Karpas-422 (cell line): ENCODE measurements around the gene AGA. TPM values are rescaled to one million over a fixed set of nuclear protein-coding genes. Genes with fewer than 3 reads are reported as not detected.

Source experiments
- DNase-seq: peaks from one replicate; pipeline ENCODE4 v3.0.0-alpha.2; 2015
- H2AFZ ChIP-seq: fragments of 200-600 bp; sonication (generic); 2 replicates; pipeline ENCODE4 v1.6.1; 2014; ENCODE audit warnings: antibody characterized with exemption, low read length, mixed read lengths
- H3K27ac ChIP-seq: fragments of 200-600 bp; sonication (generic); 2 replicates; pipeline ENCODE4 v1.5.1; 2014; ENCODE audit warnings: mild to moderate bottlenecking, low read length, moderate library complexity
- H3K27me3 ChIP-seq: fragments of 200-600 bp; sonication (generic); 2 replicates; pipeline ENCODE4 v1.6.1; 2014; ENCODE audit warnings: low read length, mixed read lengths
- H3K36me3 ChIP-seq: fragments of 200-600 bp; sonication (generic); 2 replicates; pipeline ENCODE4 v1.6.1; 2014; ENCODE audit warnings: low read length, mixed read lengths; ENCODE audit not compliant: insufficient read depth
- H3K4me1 ChIP-seq: fragments of 200-600 bp; sonication (generic); 2 replicates; pipeline ENCODE4 v1.6.1; 2014; ENCODE audit warnings: mild to moderate bottlenecking, low read length, mixed read lengths
- H3K4me2 ChIP-seq: fragments of 200-600 bp; sonication (generic); 2 replicates; pipeline ENCODE4 v1.6.1; 2014; ENCODE audit warnings: low read length, low read depth, mild to moderate bottlenecking; ENCODE audit not compliant: poor library complexity, severe bottlenecking
- H3K4me3 ChIP-seq: fragments of 200-600 bp; sonication (generic); 2 replicates; pipeline ENCODE4 v1.5.1; 2014; ENCODE audit warnings: mild to moderate bottlenecking, antibody characterized with exemption, low read length, mixed read lengths
- H3K79me2 ChIP-seq: fragments of 200-600 bp; sonication (generic); 2 replicates; pipeline ENCODE4 v1.6.1; 2014; ENCODE audit warnings: mild to moderate bottlenecking, low read length, mixed read lengths
- H3K9ac ChIP-seq: fragments of 200-600 bp; sonication (generic); 2 replicates; pipeline ENCODE4 v1.6.0; 2014; ENCODE audit warnings: low read length
- H3K9me2 ChIP-seq: fragments of 200-600 bp; sonication (generic), shearing (Covaris generic); replicated peaks from 2 replicates; pipeline ENCODE4 v1.6.0; 2014; ENCODE audit warnings: mild to moderate bottlenecking, low read length, moderate library complexity; ENCODE audit not compliant: insufficient read depth
- H3K9me3 ChIP-seq: fragments of 300-700, 200-600 bp; sonication (generic); 2 replicates; pipeline ENCODE4 v1.6.1; 2014; ENCODE audit warnings: low read length, mixed read lengths
- H4K20me1 ChIP-seq: fragments of 200-600 bp; sonication (generic); 2 replicates; pipeline ENCODE4 v1.6.1; 2014; ENCODE audit warnings: mild to moderate bottlenecking, antibody characterized with exemption, low read length, low read depth; ENCODE audit not compliant: insufficient read depth
- total RNA-seq: library from RNA; depleted of rRNA; stranded (reverse); fragments of >200 nt; shearing (Covaris generic); gene quantifications from 2 replicates; pipeline ENCODE4 v1.2.3, GENCODE V29; 2014; ENCODE audit warnings: low replicate concordance; rRNA removed

Gene AGA
- 13.3 and 21.1 TPM in 2 replicates for total RNA-seq

GRCh38 chr4:177441803-177442622, at the start of gene AGA:
AGA (minus strand) TSS chr4:177442437; CDS start chr4:177442375, 62 bp downstream.
- H3K27ac ChIP-seq: peak within 1 kb of the TSS; percentile 79
- peak within 1 kb of the TSS; percentile 80 for H3K4me3 ChIP-seq
- H3K36me3 ChIP-seq: no peaks in the 10 kb centered on the region
- H3K79me2 ChIP-seq: no peaks in the 10 kb centered on the region
- no peaks in the 10 kb centered on the region for H3K27me3 ChIP-seq
- peak; percentile 93 for DNase-seq
- H3K9me2 ChIP-seq: no peaks in the 10 kb centered on the region
- H4K20me1 ChIP-seq: no peaks in the 10 kb centered on the region
- peak within 1 kb of the TSS; percentile 82 for H3K9ac ChIP-seq
- peak within 1 kb of the TSS; percentile 85 for H3K4me2 ChIP-seq
- H3K9me3 ChIP-seq: no peaks in the 10 kb centered on the region
- peaks cover 17% of the 10 kb centered on the region for H3K4me1 ChIP-seq
- peak within 1 kb of the TSS; percentile 91 for H2AFZ ChIP-seq

GRCh38 chr4:177492022-177492421, 49.8 kb upstream of the AGA start:
- DNase-seq: no peak
- Histone ChIP-seq H2AFZ (no peak overlapping the region), H3K4me3 (no peak overlapping the region), H3K9me3 (no peaks in the 10 kb centered on the region), H3K79me2 (no peaks in the 10 kb centered on the region), H3K9ac (no peak overlapping the region), H3K9me2 (no peaks in the 10 kb centered on the region), H3K4me2 (no peak overlapping the region), H3K36me3 (no peaks in the 10 kb centered on the region), H3K4me1 (no peaks in the 10 kb centered on the region), H4K20me1 (no peaks in the 10 kb centered on the region), H3K27me3 (no peaks in the 10 kb centered on the region), H3K27ac (no peak overlapping the region)

- H3K79me2 ChIP-seq: no peaks in the 10 kb centered on the region
- no peaks in the 10 kb centered on the region for H3K27me3 ChIP-seq
- no peak overlapping the region for H3K27ac ChIP-seq
- no peak for DNase-seq
- no peaks in the 10 kb centered on the region for H3K9me2 ChIP-seq
- H3K9ac ChIP-seq: no peak overlapping the region
- H2AFZ ChIP-seq: no peak overlapping the region
- no peak overlapping the region for H3K4me3 ChIP-seq
- H3K36me3 ChIP-seq: no peaks in the 10 kb centered on the region
- no peaks in the 10 kb centered on the region for H4K20me1 ChIP-seq
- H3K9me3 ChIP-seq: no peaks in the 10 kb centered on the region
- H3K4me2 ChIP-seq: no peak overlapping the region
- no peaks in the 10 kb centered on the region for H3K4me1 ChIP-seq
Measured at GRCh38 chr4:177490769-177491168, 48.5 kb upstream of the AGA start.

GRCh38 chr4:177489471-177490246, 47.4 kb upstream of the AGA start:
- Histone ChIP-seq H3K9ac (no peak overlapping the region), H3K27me3 (no peaks in the 10 kb centered on the region), H3K9me2 (no peaks in the 10 kb centered on the region), H3K4me2 (no peak overlapping the region), H3K36me3 (no peaks in the 10 kb centered on the region), H3K9me3 (no peaks in the 10 kb centered on the region), H3K27ac (no peak overlapping the region), H3K4me3 (no peak overlapping the region), H2AFZ (no peak overlapping the region), H3K4me1 (no peaks in the 10 kb centered on the region), H3K79me2 (no peaks in the 10 kb centered on the region), H4K20me1 (no peaks in the 10 kb centered on the region)
- DNase-seq: no peak

GRCh38 chr4:177487977-177488376, 45.7 kb upstream of the AGA start:
- Histone ChIP-seq H3K4me3 (no peak overlapping the region), H4K20me1 (no peaks in the 10 kb centered on the region), H3K36me3 (no peaks in the 10 kb centered on the region), H3K27me3 (no peaks in the 10 kb centered on the region), H3K9me2 (no peaks in the 10 kb centered on the region), H3K9me3 (no peaks in the 10 kb centered on the region), H3K9ac (no peak overlapping the region), H3K4me2 (no peak overlapping the region), H2AFZ (no peak overlapping the region), H3K79me2 (no peaks in the 10 kb centered on the region), H3K4me1 (no peaks in the 10 kb centered on the region), H3K27ac (no peak overlapping the region)
- DNase-seq: no peak

GRCh38 chr4:177485528-177485927, 43.3 kb upstream of the AGA start:
- Histone ChIP-seq H3K9me3 (no peaks in the 10 kb centered on the region), H3K36me3 (no peaks in the 10 kb centered on the region), H3K27ac (no peak overlapping the region), H4K20me1 (no peaks in the 10 kb centered on the region), H3K4me2 (no peak overlapping the region), H3K4me1 (no peaks in the 10 kb centered on the region), H3K4me3 (no peak overlapping the region), H2AFZ (no peak overlapping the region), H3K9me2 (no peaks in the 10 kb centered on the region), H3K79me2 (no peaks in the 10 kb centered on the region), H3K9ac (no peak overlapping the region), H3K27me3 (no peaks in the 10 kb centered on the region)
- no peak for DNase-seq

- Histone ChIP-seq H3K27ac (no peak overlapping the region), H3K9me2 (no peaks in the 10 kb centered on the region), H3K4me2 (no peak overlapping the region), H2AFZ (no peak overlapping the region), H3K4me1 (no peaks in the 10 kb centered on the region), H4K20me1 (no peaks in the 10 kb centered on the region), H3K36me3 (no peaks in the 10 kb centered on the region), H3K27me3 (no peaks in the 10 kb centered on the region), H3K79me2 (no peaks in the 10 kb centered on the region), H3K4me3 (no peak overlapping the region), H3K9me3 (no peaks in the 10 kb centered on the region), H3K9ac (no peak overlapping the region)
- no peak for DNase-seq
Measured at GRCh38 chr4:177484613-177485021, 42.4 kb upstream of the AGA start.

- Histone ChIP-seq H4K20me1 (no peaks in the 10 kb centered on the region), H3K27me3 (no peaks in the 10 kb centered on the region), H3K9me3 (no peaks in the 10 kb centered on the region), H3K79me2 (no peaks in the 10 kb centered on the region), H3K4me3 (no peak overlapping the region), H3K27ac (no peak overlapping the region), H3K9ac (no peak overlapping the region), H3K4me1 (no peaks in the 10 kb centered on the region), H3K36me3 (no peaks in the 10 kb centered on the region), H3K4me2 (no peak overlapping the region), H2AFZ (no peak overlapping the region), H3K9me2 (no peaks in the 10 kb centered on the region)
- no peak for DNase-seq
Measured at GRCh38 chr4:177483760-177484159, 41.5 kb upstream of the AGA start.
